Measurements from ENCODE around the gene FAM78A.

FAM78A gene

GRCh38 chr9:131297903-131298302 is 21.6 kb upstream of the FAM78A start:
- no peak overlapping the region for H3K4me2 ChIP-seq (ENCODE audit: low read depth, low read length)
- DNase-seq, result no peak
- TF ChIP-seq EZH2 (optimal IDR thresholded peaks at IDR 0.05; ENCODE audit: low read depth, low read length) (no peak), EZH2phosphoT487 (IDR thresholded peaks at IDR 0.05; ENCODE audit: low read length) (no peak), CTCF (IDR thresholded peaks at IDR 0.05; ENCODE audit: low read length) (no peak)

GRCh38 chr9:131296906-131297500 is 20.7 kb upstream of the FAM78A start:
- H3K9ac ChIP-seq (ENCODE audit: low read length), result no peak overlapping the region
- no peak overlapping the region for H3K27ac ChIP-seq (ENCODE audit: low read length)
- H3K9me3 ChIP-seq (replicated peaks; ENCODE audit: insufficient read depth, low read length), result no peaks in the 10 kb centered on the region
- no peak for DNase-seq
- H3K4me2 ChIP-seq (ENCODE audit: low read depth, low read length), result no peak overlapping the region
- H3K27me3 ChIP-seq (replicated peaks; ENCODE audit: insufficient read depth, low read length), result no peaks in the 10 kb centered on the region
- no peak overlapping the region for H2AFZ ChIP-seq (ENCODE audit: low read length)
- H3F3A ChIP-seq (ENCODE audit: insufficient read depth, low read length), result no peaks in the 10 kb centered on the region
- H3K79me2 ChIP-seq (ENCODE audit: low read length), result no peaks in the 10 kb centered on the region
- H4K20me1 ChIP-seq (ENCODE audit: insufficient read depth, low read length), result no peaks in the 10 kb centered on the region
- no peak for TF ChIP-seq EZH2phosphoT487 (IDR thresholded peaks at IDR 0.05; ENCODE audit: low read length)
- TF ChIP-seq EZH2 (optimal IDR thresholded peaks at IDR 0.05; ENCODE audit: low read depth, low read length), result no peak
- TF ChIP-seq CTCF (IDR thresholded peaks at IDR 0.05; ENCODE audit: low read length), result no peak
- no peaks in the 10 kb centered on the region for H3K9me2 ChIP-seq (replicated peaks; ENCODE audit: insufficient read depth, low read length)
- H3K4me3 ChIP-seq (ENCODE audit: low read length), result no peak overlapping the region
- no peaks in the 10 kb centered on the region for H3K36me3 ChIP-seq (replicated peaks; ENCODE audit: insufficient read depth, low read length)
- H3K4me1 ChIP-seq (ENCODE audit: low read length), result no peaks in the 10 kb centered on the region

More at GRCh38 chr9:131297903-131298302, 21.6 kb upstream of the FAM78A start:
- no peak overlapping the region for H3K27ac ChIP-seq (ENCODE audit: low read length)
- no peak overlapping the region for H2AFZ ChIP-seq (ENCODE audit: low read length)
- no peaks in the 10 kb centered on the region for H3K79me2 ChIP-seq (ENCODE audit: low read length)
- no peaks in the 10 kb centered on the region for H3K4me1 ChIP-seq (ENCODE audit: low read length)
- no peaks in the 10 kb centered on the region for H3K9me2 ChIP-seq (replicated peaks; ENCODE audit: insufficient read depth, low read length)
- H4K20me1 ChIP-seq (ENCODE audit: insufficient read depth, low read length), result no peaks in the 10 kb centered on the region
- no peak overlapping the region for H3K9ac ChIP-seq (ENCODE audit: low read length)
- no peaks in the 10 kb centered on the region for H3K36me3 ChIP-seq (replicated peaks; ENCODE audit: insufficient read depth, low read length)
- no peaks in the 10 kb centered on the region for H3F3A ChIP-seq (ENCODE audit: insufficient read depth, low read length)
- H3K27me3 ChIP-seq (replicated peaks; ENCODE audit: insufficient read depth, low read length), result no peaks in the 10 kb centered on the region
- H3K4me3 ChIP-seq (ENCODE audit: low read length), result no peak overlapping the region
- H3K9me3 ChIP-seq (replicated peaks; ENCODE audit: insufficient read depth, low read length), result no peaks in the 10 kb centered on the region

- no peak for DNase-seq
- no peaks in the 10 kb centered on the region for H3K4me1 ChIP-seq (ENCODE audit: low read length)
- H3K27me3 ChIP-seq (replicated peaks; ENCODE audit: insufficient read depth, low read length), result no peaks in the 10 kb centered on the region
- no peaks in the 10 kb centered on the region for H3K36me3 ChIP-seq (replicated peaks; ENCODE audit: insufficient read depth, low read length)
- no peak overlapping the region for H3K9ac ChIP-seq (ENCODE audit: low read length)
- H3K4me3 ChIP-seq (ENCODE audit: low read length), result no peak overlapping the region
- no peaks in the 10 kb centered on the region for H3K79me2 ChIP-seq (ENCODE audit: low read length)
- no peaks in the 10 kb centered on the region for H4K20me1 ChIP-seq (ENCODE audit: insufficient read depth, low read length)
- no peaks in the 10 kb centered on the region for H3K9me2 ChIP-seq (replicated peaks; ENCODE audit: insufficient read depth, low read length)
- H3K4me2 ChIP-seq (ENCODE audit: low read depth, low read length), result no peak overlapping the region
- TF ChIP-seq CTCF (IDR thresholded peaks at IDR 0.05; ENCODE audit: low read length) (no peak), EZH2phosphoT487 (IDR thresholded peaks at IDR 0.05; ENCODE audit: low read length) (no peak), EZH2 (optimal IDR thresholded peaks at IDR 0.05; ENCODE audit: low read depth, low read length) (no peak)
- no peaks in the 10 kb centered on the region for H3K9me3 ChIP-seq (replicated peaks; ENCODE audit: insufficient read depth, low read length)
- H3K27ac ChIP-seq (ENCODE audit: low read length), result no peak overlapping the region
- H3F3A ChIP-seq (ENCODE audit: insufficient read depth, low read length), result no peaks in the 10 kb centered on the region
- no peak overlapping the region for H2AFZ ChIP-seq (ENCODE audit: low read length)
These were observed 20.1 kb upstream of the FAM78A start for GRCh38 chr9:131296460-131296859.
